Measurements from ENCODE around the gene SYT1. TPM values are rescaled to one million over a fixed set of nuclear protein-coding genes. Genes with fewer than 3 reads are reported as not detected.

SYT1 gene
- total RNA-seq, 2 experiments from 2014 or later, result not detected

GRCh38 chr12:79006306-79006705, 141.7 kb downstream of the SYT1 start:
- peaks cover 4% of the 10 kb centered on the region for H3K9me3 Mint-ChIP-seq
- H3K27ac ChIP-seq (ENCODE audit: low read depth in 1 of 2, low read length in 2 of 2), result no peak overlapping the region
- H3K4me1 Mint-ChIP-seq (ENCODE audit: low read depth), result no peaks in the 10 kb centered on the region
- no peak overlapping the region for H3K27ac Mint-ChIP-seq
- no peak for TF ChIP-seq CTCF (IDR thresholded peaks at IDR 0.05)
- POLR2A ChIA-PET, result no interaction called here
- H3K4me3 ChIP-seq (ENCODE audit: low read length), result no peak overlapping the region
- H3K9me3 ChIP-seq (ENCODE audit: control insufficient read depth in 1 of 2, insufficient read depth in 1 of 2, low read length in 2 of 2), result no peaks in the 10 kb centered on the region
- no peak overlapping the region for H3K4me3 Mint-ChIP-seq
- H3K27me3 ChIP-seq (ENCODE audit: control insufficient read depth in 1 of 2, insufficient read depth in 2 of 2, low read length in 2 of 2), result no peaks in the 10 kb centered on the region
- H3K4me1 ChIP-seq (ENCODE audit: insufficient read depth, low read length), result no peaks in the 10 kb centered on the region
- intact Hi-C loops (cut with DNase I, micrococcal nuclease), result no loop called here
- H3K36me3 Mint-ChIP-seq (ENCODE audit: low read depth), result no peaks in the 10 kb centered on the region
- CTCF ChIA-PET, result no interaction called here
- no peaks in the 10 kb centered on the region for H3K36me3 ChIP-seq (ENCODE audit: insufficient read depth, low read length)
- DNase-seq (no peak), ATAC-seq (ENCODE audit: poor library complexity) (no peak)
- no peaks in the 10 kb centered on the region for H3K27me3 Mint-ChIP-seq

- no peaks in the 10 kb centered on the region for H3K4me1 Mint-ChIP-seq (ENCODE audit: low read depth)
- no peaks in the 10 kb centered on the region for H3K36me3 Mint-ChIP-seq (ENCODE audit: low read depth)
- H3K4me3 Mint-ChIP-seq, result no peak overlapping the region
- no peaks in the 10 kb centered on the region for H3K27me3 ChIP-seq (ENCODE audit: control insufficient read depth in 1 of 2, insufficient read depth in 2 of 2, low read length in 2 of 2)
- H3K4me1 ChIP-seq (ENCODE audit: insufficient read depth, low read length), result no peaks in the 10 kb centered on the region
- no peak for TF ChIP-seq CTCF (IDR thresholded peaks at IDR 0.05)
- no peak for ATAC-seq (ENCODE audit: poor library complexity)
- no peaks in the 10 kb centered on the region for H3K36me3 ChIP-seq (ENCODE audit: insufficient read depth, low read length)
- CTCF ChIA-PET, result no interaction called here
- peaks cover 0 to 5% of the 10 kb centered on the region in 2 experiments for H3K9me3 ChIP-seq (ENCODE audit: control insufficient read depth in 1 of 2, insufficient read depth in 1 of 2, low read length in 2 of 2)
- intact Hi-C loops (cut with DNase I, micrococcal nuclease), result no loop called here
- H3K27me3 Mint-ChIP-seq, result no peaks in the 10 kb centered on the region
- DNase-seq, result no peak
- H3K9me3 Mint-ChIP-seq, result peaks cover 10% of the 10 kb centered on the region
- no peak overlapping the region for H3K27ac ChIP-seq (ENCODE audit: low read depth in 1 of 2, low read length in 2 of 2)
- no peak overlapping the region for H3K27ac Mint-ChIP-seq
- no peak overlapping the region for H3K4me3 ChIP-seq (ENCODE audit: low read length)
- POLR2A ChIA-PET, result no interaction called here
These were observed 144.0 kb downstream of the SYT1 start for GRCh38 chr12:79008591-79008990.

GRCh38 chr12:79012636-79013035, 148.1 kb downstream of the SYT1 start:
- TF ChIP-seq CTCF (IDR thresholded peaks at IDR 0.05), result no peak
- CTCF ChIA-PET, result no interaction called here
- Mint-ChIP-seq H3K27me3 (no peaks in the 10 kb centered on the region), H3K4me1 (ENCODE audit: low read depth) (no peaks in the 10 kb centered on the region), H3K27ac (no peak overlapping the region), H3K36me3 (ENCODE audit: low read depth) (no peaks in the 10 kb centered on the region), H3K4me3 (no peak overlapping the region), H3K9me3 (peaks cover 17% of the 10 kb centered on the region)
- Histone ChIP-seq H3K36me3 (ENCODE audit: insufficient read depth, low read length) (no peaks in the 10 kb centered on the region), H3K27me3 (ENCODE audit: control insufficient read depth in 1 of 2, insufficient read depth in 2 of 2, low read length in 2 of 2) (no peaks in the 10 kb centered on the region), H3K27ac (ENCODE audit: low read depth in 1 of 2, low read length in 2 of 2) (no peak overlapping the region), H3K9me3 (ENCODE audit: control insufficient read depth in 1 of 2, insufficient read depth in 1 of 2, low read length in 2 of 2) (peaks cover 0 to 8% of the 10 kb centered on the region in 2 experiments), H3K4me1 (ENCODE audit: insufficient read depth, low read length) (no peaks in the 10 kb centered on the region), H3K4me3 (ENCODE audit: low read length) (no peak overlapping the region)
- DNase-seq, result no peak
- intact Hi-C loops (cut with DNase I, micrococcal nuclease), result no loop called here
- ATAC-seq (ENCODE audit: poor library complexity), result no peak
- POLR2A ChIA-PET, result no interaction called here
